Islet of Langerhans (tissue), 1 donor: Measurements from ENCODE around the gene ATP8B3.

Source experiments
- FAIRE-seq: peaks from one replicate; lab custom pipeline; 2011; peaks lifted over from hg19 to GRCh38; lab: Jason Lieb, UNC

The ATP8B3 gene

GRCh38 chr19:1744822-1745563, 67.1 kb downstream of the ATP8B3 start:
- FAIRE-seq: no peak

DNA sequence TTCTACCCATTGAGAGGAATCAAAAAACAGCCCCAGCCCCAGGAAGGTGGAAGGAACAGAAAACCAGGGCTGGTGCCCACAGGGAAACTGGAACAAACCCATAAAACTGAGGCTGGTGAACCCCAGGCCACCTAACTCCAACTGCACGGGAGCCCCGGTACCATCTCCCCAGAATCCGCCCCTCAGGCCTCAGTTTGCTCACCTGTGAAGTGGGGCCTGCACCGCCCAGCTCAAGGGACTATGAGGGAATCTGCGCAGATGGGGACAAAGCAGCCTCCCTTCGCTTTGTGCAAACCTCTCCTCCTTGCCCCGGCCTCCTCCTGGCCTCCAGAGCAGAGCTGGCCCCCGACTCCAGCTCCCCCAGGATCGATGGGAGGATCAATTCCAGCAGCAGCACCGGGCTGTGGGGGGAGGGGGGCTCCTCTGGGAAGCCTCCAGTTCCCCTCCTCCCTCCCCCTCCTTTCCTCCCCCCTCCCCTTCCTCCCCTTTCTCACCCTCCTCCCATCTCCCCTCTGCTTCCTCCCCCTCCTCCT, 67.9 kb downstream of the ATP8B3 start:
- FAIRE-seq: no peak

GRCh38 chr19:1742989-1743696, 68.9 kb downstream of the ATP8B3 start:
- no peak for FAIRE-seq

DNA sequence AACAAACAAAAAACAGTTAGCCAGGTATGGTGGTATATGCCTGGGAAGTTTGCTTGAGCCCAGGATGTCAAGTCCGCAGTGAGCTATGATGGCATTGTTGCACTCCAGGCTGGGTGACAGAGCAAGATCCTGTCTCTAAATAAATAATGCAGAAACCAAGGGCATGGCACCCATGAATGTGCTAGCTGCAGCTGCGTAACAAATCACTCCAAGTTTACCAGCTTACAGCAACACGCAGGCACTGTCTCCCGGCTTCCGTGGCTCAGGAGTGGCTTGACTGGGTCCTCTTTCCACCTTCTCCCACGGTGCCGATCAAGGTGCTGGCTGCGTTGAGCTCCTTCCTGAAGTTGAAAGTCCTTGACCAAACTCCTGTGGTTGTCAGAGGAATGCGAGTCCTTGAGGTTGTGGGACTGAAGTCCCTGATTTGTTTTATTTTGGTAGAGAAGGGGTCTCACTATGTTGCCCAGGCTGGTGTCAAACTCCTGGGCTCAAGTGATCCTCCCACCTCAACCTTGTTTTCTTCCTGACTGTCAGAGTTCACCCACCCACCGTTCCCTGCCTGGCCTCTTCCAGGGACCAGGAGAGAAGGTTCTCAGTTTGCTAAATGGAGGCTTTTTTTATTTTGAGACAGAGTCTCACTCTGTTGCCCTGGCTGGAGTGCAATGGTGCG, 72.0 kb downstream of the ATP8B3 start:
- FAIRE-seq: no peak

- no peak for FAIRE-seq
These were observed 75.1 kb downstream of the ATP8B3 start for GRCh38 chr19:1736927-1737326.

GRCh38 chr19:1736280-1736679, 75.8 kb downstream of the ATP8B3 start:
- FAIRE-seq: no peak

DNA sequence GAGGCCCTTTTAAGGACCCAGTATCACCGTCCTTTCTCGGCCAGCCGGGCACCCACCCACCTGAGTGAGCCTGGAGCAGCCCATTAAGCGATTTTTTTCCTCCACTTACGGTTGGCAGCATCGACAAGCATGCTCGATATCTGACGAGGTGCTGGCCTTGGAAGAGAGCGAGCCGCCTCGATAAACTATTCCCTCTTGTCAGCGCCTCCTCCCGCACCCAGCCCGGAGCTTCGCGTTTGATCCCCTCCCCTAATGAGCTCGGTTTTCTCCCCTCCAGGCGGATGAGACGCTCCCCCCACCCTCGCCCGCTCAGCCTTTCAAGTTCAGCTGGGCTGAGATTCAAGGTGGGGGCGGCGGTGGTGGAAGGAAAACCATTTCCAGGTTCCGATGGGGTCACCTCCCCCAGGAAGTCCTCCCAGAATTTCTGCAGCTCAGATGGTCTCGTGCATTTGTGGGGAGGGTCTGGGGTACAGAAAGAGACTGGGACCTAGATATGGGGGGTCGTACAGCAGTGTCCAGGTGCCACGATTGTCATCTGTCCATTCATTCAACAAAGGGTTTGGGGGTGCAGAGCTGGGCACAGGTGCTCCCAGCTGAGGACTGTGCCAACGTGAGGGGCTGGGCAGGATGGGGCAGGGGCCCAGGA, 77.6 kb downstream of the ATP8B3 start:
- no peak for FAIRE-seq
